Hematopoietic multipotent progenitor cell (in vitro differentiated cells): ENCODE data around the gene KAT8. TPM values are rescaled to one million over a fixed set of nuclear protein-coding genes. Genes with fewer than 3 reads are reported as not detected.
A peak's percentile ranks its signal among the peaks of the same experiment; 100 is the strongest.
"Not testable (repeated sequence)": the region's sequence is repeated elsewhere in the genome, so short reads cannot be mapped to it uniquely, and the experiment has no call there.

Experiments
- DNase-seq, 3 donors: peaks; one replicate each; pipeline ENCODE4 v3.0.0-alpha.2; 2011 to 2015; ENCODE audit warnings: low read depth in 2 of 3, low spot score in 2 of 3
- total RNA-seq: library from RNA; depleted of rRNA; stranded (reverse); fragments of >200 nt; gene quantifications from one replicate; pipeline ENCODE4 v1.2.3, GENCODE V29; 2012

KAT8 gene
- total RNA-seq, 1 donor: 78.9 TPM

DNA sequence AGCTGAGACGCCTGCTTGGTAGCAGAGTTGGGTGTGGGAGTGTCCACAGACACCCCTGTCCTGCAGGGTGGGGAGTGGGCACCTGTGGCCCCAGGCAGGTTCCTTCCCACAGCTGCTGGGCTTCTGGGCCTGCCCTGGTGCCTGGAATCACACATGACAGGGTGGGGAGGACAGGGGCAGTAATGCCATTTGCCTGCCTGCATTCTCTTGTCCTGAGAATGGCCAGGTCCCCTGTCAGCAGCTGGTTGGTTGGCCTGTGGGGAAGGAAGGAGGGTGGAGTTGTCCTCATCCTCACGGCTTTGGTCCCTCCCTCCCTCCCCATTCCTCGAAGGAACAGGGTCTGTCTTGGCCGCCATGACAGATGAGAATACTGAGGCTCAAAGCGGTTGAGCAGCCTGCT lies 33.9 kb upstream of the KAT8 start:
- DNase-seq: no peak

DNA sequence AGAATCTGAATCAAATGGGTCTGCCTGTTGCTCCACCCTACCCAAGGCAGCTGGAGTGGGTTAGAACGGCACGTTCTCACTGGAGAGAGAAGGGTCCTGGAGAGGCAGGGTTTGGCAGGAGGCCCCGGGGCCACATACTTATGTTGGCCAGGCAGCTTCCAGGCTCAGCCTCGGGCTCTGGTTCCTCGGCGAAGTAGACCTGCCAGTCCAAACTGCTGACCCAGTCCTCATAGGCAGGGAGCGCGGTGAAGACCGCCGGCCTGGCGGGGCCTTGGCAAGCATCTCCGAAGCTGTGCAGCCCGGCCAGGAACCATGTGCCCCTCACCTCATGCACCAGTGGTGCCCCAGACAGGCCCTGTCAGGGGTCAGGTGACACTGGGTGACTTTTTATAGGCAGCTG lies 33.5 kb upstream of the KAT8 start:
- DNase-seq: no peak

DNA sequence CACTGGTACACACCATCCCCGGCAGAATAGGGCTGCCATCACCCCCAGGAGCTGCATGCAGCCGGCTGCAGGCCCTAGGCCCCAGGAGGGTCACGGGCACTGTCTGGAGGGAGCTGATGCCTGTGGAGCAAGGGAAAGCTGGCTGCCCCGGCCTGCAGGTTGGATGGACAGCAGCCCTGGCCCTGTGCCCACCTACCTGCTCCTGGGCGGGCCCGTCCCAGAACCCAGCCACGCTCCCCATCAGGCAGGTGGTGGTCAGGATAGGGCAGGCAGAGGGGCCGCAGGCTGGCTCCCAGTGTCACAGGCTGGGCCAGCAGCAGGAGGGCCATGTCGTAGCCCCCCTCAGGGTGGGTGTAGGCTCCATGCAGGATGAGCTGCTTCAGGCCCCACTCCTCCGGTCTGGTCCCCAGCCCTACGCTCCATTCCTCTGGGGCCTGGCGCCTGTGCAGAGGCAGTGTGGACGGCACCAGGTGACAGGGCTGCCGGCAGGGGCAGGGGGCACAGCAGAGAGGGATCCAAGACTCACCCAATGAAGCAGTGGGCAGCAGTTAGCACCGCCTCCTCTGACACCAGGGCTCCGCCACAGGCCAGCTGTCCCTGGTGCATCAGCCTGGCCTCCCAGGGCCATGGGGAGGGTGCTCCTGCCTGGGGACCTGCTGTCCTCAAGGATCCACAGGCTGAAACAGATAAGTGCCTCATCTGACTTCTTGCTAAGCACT lies 32.7 kb upstream of the KAT8 start:
- DNase-seq: no peak

DNA sequence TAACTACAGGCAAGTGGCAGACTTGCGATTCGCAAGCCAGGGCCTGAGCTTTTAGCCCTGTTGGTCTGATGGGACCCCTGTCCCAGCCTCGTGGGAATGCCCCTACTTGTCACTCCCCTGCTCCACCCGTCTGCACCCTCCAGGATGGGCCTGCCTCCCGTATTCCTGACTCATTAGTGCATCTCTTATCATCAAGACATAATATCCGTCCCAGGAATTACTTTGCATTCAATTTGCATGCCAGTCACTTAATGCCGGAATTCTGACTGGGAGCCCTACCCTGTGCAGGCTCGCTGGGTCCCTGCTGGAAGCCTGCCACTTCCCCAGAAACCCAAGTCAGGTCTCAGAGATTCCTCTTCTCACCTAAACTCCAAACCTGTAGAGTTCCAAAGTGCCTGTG lies 32.1 kb upstream of the KAT8 start:
- DNase-seq: no peak

DNA sequence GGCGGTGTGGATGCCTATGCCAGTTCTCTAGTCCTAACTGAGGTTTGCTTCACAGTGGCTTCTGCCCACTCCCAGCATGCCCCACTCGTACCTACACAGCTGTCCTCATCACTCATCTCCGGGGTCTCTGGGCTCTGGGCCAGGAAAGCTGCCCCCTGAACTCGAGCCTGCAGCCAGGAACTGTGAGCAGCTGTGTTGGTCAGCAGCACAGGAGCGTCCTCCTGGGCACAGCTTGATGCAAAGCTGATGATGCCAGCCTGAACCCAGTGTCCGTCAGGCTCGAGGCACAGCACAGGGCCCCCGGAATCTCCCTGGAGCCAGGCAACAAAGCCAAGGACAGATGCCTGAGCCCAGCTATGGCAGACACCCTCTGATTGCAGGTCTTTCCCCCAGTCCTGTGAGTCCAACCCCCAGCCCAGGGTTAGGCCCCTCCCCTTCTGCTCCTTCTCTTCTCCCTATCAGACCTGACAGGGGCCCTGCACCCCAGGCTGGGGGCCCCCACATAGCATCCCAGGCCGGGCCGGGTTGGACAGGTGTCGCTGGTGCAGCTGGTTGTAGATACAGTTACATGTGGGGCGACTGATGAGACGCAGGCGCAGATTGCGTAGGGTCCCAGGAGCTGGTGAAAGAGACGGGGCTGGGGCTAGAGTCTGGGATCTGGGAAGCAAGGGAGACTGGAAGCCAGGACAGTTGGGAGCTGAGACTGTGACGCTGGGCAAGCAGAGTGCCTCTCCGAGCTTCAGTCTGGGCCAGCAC lies 31.4 kb upstream of the KAT8 start:
- DNase-seq: no peak

DNA sequence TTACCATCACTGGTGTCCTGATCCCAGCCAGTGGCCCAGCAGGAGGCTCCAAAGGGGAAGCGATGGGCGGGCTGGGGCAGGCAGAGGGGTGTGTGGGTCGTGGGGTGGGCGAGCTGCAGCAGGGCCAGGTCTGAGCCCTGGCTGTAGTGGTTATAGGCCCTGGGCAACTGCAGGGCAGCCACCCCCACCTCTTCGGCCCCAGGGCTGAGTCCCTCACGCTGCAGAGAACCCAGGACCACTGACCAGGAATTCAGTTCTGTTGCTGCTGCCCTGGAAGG lies 30.9 kb upstream of the KAT8 start:
- no peak for DNase-seq

DNA sequence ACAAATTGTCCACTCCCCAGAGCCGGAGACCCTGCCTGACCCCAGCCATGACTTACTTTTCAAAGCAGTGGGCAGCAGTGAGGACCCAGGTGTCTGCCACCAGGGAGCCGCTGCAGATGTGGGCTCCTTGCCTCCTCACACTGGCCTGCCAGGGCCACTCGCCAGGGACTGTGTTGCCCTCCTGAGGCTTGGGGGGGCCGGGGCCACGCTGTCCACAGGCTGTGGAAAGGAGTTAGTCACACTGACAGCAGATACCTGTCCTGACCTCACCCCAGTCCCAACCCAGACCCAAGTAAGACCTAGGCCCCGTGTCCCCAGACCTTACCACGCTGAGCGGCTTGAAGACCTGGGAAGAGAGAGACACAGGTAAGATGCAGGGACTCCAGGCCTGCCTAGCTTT lies 30.0 kb upstream of the KAT8 start:
- no peak for DNase-seq

DNA sequence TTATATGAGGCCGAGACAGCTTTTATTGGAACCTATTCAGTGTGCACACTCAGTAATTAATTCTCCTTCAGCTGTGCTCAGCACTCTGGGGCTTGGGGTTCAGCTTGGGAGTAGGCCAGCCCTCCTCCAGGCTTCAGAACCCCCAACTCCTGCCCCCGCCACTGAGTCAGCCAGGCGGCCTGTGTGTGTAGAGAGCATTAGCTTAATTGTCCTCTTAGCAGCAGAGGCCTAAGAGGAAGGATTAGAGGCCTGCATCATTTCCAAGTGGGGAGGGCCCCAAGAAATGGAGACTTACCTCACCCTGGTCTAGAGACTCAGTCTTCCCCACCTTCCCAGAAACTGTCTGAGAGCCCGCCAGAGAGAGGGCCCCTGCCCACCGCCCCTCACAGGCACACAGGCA lies 29.5 kb upstream of the KAT8 start:
- no peak for DNase-seq

DNA sequence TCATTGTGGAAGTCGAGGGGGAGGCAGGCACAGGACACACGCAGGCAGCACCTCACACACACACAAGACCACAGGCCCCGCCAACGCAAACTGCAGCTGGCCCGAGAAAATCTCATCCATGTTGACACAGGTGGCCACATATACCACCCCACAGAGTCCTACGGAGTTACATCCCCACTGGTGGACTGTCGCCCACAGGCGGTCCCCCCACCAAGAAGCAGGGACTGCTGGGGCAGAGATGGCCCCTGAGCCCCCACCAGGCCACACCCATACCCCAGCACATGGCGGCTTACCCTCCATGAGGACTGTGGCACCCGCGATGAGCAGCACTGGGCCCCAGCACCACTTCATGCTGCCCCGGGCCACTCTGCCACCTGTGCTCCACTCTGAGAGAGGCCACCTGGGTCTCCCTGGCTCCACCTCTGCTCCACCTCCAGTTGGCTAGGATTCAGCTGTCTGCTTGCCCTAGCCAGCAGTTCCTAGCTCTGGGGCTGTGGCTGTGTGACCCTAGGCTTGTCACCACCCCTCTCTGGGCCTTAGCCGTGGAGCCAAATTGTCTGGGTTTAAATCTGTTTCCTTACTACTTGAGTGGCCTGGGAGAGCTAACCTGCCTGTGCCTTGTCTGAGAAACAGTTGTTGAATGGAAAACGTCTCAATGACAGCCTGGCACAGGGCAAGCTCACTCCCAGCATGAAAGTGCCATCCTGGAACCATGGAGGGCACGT lies 28.8 kb upstream of the KAT8 start, which contains the start of gene PRSS53:
Gene PRSS53, minus strand, starts transcription at position 485 of the 725 bp plus-strand sequence. Its CDS starts 134 bp downstream, at position 351.
- DNase-seq: no peak

DNA sequence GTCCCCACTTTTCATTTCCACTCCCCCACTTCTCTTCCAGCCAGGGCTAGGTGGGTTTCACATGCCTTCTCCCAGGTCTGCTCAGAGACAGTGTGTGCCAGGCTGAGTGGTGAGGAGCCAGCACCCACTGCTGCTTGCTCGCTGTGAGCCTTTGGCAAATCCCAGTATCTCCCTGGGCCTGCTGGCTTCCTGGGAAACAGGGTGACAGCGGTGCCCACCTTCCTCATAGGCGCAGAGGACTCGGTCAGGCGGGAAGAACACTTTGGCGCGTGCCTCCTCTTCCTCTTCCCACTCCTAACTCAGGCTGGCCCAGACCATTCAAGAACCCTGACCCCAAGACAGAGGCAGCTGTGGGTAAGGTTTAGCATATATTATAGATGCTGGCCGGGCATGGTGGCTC lies 28.3 kb upstream of the KAT8 start:
- DNase-seq: no peak

DNA sequence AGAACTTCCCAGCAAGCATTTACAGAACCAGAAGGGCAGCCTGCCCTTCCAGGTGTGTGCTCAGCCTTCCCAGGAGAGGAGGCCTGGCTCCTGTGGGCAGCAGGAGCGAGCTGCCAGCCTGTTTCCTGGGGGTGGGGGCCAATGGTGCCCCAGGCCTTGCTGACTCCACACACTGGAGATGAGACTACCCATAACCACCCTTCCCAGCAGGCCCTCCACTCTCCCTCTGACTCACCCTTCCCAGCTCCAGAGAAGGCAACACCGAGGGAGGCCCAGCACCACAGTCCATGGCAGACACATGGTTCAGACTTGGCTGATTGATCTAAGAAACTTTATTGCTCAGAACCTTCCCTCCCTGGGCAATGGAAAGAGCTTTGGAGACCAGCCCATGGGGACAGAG lies 26.9 kb upstream of the KAT8 start:
- DNase-seq: no peak

DNA sequence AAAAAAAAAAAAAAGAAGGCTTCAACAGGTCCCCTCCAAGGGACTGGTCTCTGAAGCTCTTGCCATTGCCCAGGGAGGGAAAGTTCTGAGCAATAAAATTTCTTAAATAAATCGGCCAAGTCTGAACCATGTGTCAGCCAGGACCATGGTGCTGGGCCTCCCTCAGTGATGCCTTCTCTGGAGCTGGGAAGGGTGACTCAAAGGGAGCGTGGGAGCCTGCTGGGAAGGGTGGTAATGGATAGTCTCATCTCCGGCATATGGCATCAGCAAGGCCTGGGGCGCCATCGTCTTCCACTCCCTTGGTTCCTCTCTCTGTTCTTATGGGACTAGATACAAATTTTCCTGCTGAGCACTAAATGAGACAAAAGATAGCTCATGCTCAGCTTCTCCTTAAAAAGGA lies 25.1 kb upstream of the KAT8 start:
- DNase-seq: no peak

DNA sequence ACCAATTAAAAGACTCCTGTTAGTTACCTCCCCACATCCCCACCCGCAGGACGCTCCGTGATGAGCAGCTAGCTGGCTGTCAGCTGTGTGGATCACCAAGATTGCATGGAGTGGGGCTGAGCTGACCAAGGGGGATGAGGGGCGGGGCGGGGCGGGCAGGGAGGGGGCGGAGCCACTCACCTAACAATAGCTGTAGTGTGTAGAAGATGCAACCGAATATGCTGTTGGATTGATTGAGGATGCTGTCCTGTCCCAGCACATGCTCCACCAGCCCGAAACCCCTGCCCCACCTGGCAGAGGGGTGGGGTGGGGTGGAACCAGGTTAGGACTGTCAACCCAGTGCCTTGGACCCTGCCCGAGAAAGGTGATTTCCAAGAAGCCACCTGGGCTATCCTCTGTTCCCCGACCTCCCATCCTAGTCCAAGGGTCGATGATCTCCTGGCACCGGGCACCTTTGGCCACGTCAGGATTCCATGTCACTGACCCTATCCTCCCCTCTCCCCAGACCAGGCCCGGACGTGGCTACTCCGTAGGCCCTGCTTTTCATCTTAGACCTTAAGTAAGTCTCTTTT lies 24.2 kb upstream of the KAT8 start:
- DNase-seq: peak in 2 of 3 donors; percentile 41 to 48

DNA sequence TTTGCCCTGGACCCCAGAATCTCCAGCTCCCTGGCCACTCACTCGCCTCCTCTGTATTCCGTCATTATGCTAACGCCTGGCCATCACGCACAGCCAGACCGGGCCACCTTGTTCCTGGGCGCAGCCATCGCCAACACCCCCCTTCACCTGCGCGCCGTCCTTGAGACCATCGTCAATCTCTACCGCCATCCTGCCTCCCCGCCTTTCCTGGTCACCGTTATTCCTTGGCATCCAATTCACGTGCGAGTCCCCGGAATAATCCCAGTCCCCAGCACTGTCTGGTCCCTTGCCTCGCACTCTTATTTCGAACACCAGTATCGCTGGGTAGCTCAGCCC lies 23.4 kb upstream of the KAT8 start:
- DNase-seq: no peak

DNA sequence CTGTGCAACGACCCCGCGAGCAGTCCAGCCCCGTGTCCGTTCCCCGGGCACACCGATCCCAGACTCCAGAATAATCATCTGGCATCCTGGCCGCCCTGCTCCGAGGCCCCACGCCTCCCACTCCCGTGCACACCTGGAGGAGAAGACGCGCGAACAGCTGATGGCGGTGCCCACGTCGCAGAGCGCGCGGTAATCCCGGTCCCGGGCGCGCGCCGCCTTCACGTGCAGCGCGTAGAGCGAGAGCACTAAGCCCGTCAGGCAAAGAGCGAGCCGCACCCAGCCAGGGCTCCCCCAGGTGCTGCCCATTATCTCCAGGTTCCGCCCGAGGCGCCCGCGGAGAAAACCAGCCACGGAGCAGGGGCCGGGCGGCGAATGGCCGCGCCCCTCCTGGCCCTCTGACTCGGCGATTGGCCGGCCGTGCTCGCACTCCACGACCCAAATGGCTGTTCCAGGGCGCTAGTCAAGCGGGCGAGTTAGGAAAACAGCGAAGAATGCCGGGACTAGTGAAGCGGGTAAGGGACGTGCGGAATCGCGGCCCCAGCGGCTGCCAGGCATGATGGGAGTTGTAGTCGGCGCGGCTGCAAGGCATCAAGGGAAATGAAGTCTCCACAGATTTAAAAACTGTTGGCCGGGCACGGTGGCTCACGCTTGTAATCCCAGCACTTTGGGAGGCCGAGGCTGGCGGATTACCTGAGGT lies 22.9 kb upstream of the KAT8 start, which contains the start of gene VKORC1:
Gene VKORC1, minus strand, starts transcription at position 374 of the 697 bp plus-strand sequence. Its CDS starts 68 bp downstream, at position 306.
- DNase-seq: peak; percentile 70 to 94 (median 92)

DNA sequence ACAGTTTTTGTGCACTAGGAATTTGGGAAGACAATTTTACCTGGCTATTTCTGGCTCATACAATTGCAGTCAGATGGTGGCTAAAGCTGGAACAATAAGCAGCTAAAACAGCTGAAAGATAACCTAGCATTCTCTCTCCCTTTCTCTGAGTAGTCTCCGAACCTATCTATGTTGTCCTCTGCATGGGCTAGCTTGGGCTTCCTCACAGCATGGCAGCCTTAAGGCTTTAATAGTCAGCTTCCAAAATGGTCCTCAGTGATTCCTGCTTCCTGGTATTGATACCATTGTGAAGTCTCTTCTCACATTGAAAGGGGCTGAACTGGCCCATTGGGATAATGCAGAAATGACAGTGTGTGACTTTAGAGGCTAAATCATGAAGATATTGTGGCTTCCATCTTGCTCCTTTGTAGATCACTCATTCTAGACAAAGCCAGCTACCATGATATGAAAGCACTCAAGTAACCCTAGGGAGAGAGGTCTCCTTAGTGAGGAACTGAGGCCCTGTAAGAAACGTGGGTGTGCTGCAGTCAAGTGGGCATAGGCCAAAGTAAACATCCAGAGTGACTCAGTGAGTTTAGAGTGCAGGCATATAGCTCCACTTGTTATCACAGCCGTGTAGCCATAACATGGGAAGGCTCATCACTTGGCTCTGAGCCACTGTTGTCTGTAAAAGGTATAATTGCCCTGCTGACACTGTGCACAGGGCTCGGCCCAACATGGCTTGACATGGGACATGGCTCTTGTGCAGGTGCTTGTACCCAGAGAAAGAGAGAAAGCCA lies 17.4 kb upstream of the KAT8 start:
- no peak for DNase-seq

DNA sequence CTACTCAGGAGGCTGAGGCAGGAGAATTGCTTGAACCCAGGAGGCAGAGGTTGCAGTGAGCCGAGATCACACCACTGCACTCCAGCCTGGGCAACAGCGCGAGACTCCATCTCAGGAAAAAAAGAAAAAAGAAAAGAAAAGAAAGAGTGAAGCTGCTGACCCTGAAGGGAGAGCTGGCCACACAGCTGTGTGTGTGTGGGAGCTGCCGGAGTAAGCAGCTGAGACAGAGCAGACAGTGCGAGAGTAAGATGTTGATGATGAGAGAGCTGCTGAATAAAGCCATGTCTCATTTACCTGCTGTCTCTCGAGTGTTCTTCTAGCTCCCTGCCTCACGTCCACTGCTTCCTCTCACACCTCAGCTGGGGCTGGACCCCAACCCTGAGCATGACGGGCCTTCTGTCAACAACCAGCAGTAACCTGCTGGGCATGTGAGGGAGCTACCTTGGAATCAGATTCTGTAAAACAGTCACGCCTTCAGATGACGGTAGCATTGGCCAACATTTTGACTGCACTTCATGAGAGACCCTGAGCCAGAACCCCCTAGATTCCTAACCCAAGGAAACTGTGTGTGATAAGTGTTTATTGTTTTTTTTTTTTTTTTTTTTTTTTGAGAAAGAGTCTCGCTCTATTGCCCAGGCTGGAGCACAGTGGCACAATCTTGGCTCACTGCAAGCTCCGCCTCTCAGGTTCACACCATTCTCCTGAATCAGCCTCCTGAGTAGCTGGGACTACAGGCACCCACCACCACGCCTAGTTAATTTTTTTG lies 16.4 kb upstream of the KAT8 start:
- DNase-seq: not testable (repeated sequence)

DNA sequence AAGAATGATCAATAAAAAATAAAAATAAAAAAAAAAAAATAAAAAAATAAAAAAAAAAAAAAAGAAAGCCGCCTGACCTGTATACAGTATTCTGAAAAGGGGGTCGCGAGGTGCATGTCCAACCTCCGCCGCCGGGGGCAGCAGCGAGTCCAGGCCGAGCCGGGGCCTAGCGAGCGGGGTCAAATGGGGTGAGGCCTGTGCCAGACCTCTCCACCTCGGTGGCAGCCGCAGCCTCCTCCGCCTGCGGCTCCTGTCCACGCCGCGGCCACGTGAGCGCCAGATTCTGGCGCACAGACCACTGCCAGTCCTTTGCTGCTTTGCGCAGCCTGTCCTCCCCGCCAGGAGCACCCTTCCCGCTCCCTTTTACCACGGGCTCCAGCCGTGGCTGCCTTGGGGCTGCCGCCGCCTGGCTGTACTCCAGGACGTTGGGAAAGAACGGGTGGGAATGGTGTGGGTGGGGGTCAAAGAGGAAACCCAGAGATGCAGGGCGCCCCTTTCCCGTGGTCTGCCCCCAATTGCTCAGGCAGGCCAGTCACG lies 11.7 kb upstream of the KAT8 start:
- DNase-seq: peak; percentile 54 to 86 (median 86)
